ENCODE measurements around the gene RBM17.

Gene RBM17

GRCh38 chr10:6086375-6087233, 2.2 kb upstream of the RBM17 start:
- H3K27ac ChIP-seq: no peak overlapping the region
- peak; percentile 44 for DNase-seq (ENCODE audit: low spot score)
- TF ChIP-seq CTCF (conservative IDR thresholded peaks at IDR 0.05; ENCODE audit: low read depth): peak; percentile 71
- CTCF ChIA-PET: interaction anchor here (0.5 to 1.7 kb wide), 9 partner anchors 15 to 315 kb away, joined by 3 to 7 read pairs (median 4); partner anchors contain the start of gene IL2RA
- POLR2A ChIA-PET (ENCODE audit: low non-redundant PET): no interaction called here

DNA sequence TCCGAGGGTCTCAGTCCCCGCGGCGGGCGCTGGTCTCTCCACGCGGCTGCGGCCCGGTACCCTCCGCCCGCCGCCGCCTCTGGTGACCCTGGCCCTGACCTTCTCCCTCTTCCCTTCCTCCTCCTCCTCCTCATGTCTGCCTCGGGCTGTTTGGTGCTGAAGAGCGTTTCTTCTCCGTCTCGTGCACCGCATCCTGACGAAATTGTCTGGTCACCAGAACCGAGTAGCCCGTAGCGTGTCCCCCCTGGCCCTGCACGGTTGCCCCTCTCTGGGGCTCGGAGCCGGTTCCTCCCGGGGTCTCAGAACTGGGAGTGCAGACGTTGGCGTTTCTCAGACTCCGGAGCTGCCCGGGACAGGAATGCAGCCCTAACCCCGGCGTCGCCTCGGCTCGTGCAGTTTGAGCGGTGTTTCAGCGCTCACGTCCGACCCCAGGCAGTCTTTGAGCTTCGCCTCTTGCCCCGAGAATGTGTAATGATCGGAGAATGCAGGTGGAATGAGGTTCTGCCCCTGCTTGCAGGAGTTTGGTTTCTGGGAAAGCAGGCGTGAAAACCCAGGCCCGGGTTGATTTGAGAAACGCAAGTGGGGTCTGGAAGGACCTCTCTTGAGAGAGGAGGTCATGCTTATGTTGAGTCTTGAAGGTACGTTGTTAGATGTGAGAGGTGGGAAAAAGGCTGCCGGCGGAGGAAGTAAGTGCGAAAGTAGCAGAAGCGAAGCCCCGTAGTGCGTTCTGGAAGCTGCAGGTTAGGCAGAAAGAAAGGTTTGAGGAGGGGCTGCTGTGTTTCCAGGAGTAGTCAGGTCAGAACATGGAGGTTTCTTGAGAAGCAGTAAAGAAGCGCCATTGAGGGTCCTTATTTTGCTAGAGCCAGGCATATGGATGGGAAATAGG, 743 bp downstream of the RBM17 start:
- ChIA-PET CTCF (interaction anchor here (0.6 to 1.6 kb wide), 3 partner anchors 312 to 447 kb away, joined by 3 to 8 read pairs (median 5); no protein-coding TSS in a partner anchor), POLR2A (ENCODE audit: low non-redundant PET) (interaction anchor here (0.6 kb wide), 1 partner anchor 11 kb away, joined by 3 read pairs; no protein-coding TSS in a partner anchor)
- DNase-seq (ENCODE audit: low spot score): peak; percentile 58
- no peak for TF ChIP-seq CTCF (conservative IDR thresholded peaks at IDR 0.05; ENCODE audit: low read depth)
- peak overlapping the region; percentile 75 for H3K27ac ChIP-seq

DNA sequence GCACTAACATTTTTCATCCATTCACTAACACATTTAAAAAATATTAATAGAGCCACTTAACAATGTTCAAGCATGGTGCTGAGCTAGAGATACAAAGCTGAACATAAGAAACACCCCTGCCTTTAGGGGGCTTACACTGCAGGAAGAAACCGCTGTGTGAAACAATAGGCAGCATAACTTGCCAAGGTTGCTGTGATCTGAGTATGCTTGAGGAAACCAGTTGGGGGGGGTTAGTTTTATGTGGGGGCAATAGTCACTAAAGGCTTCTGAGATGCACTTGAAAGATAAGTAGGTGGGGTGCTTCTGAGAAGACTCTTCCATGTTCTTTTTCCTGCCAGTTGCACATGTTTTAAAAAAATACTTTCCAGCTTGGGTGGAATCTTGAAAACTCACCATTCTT, 2.8 kb downstream of the RBM17 start:
- ChIA-PET POLR2A (ENCODE audit: low non-redundant PET) (no interaction called here), CTCF (interaction anchor here (0.6 kb wide), 1 partner anchor 17 kb away, joined by 3 read pairs; no protein-coding TSS in a partner anchor)
- DNase-seq (ENCODE audit: low spot score): no peak
- no peak overlapping the region for H3K27ac ChIP-seq
- TF ChIP-seq CTCF (conservative IDR thresholded peaks at IDR 0.05; ENCODE audit: low read depth): no peak

- no peak overlapping the region for H3K27ac ChIP-seq
- ChIA-PET POLR2A (ENCODE audit: low non-redundant PET) (no interaction called here), CTCF (no interaction called here)
- no peak for TF ChIP-seq CTCF (conservative IDR thresholded peaks at IDR 0.05; ENCODE audit: low read depth)
- no peak for DNase-seq (ENCODE audit: low spot score)
Observed at GRCh38 chr10:6092731-6093130, 3.9 kb downstream of the RBM17 start.

DNA sequence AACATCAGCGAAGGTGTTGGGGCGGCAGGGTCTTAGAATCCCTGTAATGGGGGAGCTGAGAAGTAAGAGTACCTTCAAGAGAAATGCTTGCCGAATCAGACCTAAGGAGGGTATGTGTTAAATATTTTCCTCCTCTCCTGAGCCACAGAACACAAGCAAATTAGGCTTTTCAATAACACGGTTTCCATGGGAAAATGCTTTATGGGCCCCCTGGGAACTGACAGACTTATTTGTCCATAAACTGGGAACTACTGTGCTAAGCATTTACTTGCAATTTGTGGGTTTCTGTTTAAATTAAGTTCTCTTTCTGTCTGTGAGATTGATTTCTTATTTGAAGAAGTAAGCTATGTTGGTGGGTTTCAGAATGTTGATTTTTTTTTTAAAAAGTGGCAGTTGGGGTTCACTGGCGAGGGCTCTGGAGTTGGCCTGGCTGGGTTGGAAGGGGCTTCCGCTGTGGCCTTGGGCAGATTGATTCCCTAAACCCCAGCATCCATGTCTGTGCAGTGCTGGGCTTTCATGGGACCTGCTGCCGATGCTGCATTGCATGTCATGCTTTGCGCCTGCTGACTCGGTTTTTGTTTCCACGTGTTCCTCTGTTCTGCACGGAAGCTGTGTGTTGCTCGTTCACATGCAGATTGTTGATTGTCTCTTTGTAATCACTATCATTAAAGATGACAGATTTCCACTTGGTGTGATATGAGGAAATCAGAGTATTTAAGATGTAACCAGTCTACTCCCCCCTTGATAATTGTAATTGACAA, 7.2 kb downstream of the RBM17 start:
- no peak overlapping the region for H3K27ac ChIP-seq
- ChIA-PET CTCF (no interaction called here), POLR2A (ENCODE audit: low non-redundant PET) (no interaction called here)
- no peak for TF ChIP-seq CTCF (conservative IDR thresholded peaks at IDR 0.05; ENCODE audit: low read depth)
- DNase-seq (ENCODE audit: low spot score): no peak

GRCh38 chr10:6097063-6097462, 8.2 kb downstream of the RBM17 start:
- no peak for TF ChIP-seq CTCF (conservative IDR thresholded peaks at IDR 0.05; ENCODE audit: low read depth)
- ChIA-PET POLR2A (ENCODE audit: low non-redundant PET) (no interaction called here), CTCF (interaction anchor here (0.6 kb wide), 1 partner anchor 142 kb away, joined by 4 read pairs; no protein-coding TSS in a partner anchor)
- DNase-seq (ENCODE audit: low spot score): no peak
- no peak overlapping the region for H3K27ac ChIP-seq

Data from RWPE1 (cell line).